K562 (cell line): ENCODE data around the gene KIAA2012. TPM values are rescaled to one million over a fixed set of nuclear protein-coding genes. Genes with fewer than 3 reads are reported as not detected.

Experiments
- ATAC-seq: fragments of 200-7000 bp; cut with Tn5 transposase; 3 replicates; pipeline ENCODE4 v1.9.1; 2020; ENCODE audit warnings: moderate library complexity
- BruUV-seq: library from RNA; stranded (reverse); fragments of 400-500 nt; replicated peaks from 2 replicates; lab custom pipeline; 2021; lab: Mats Ljungman, UMichigan
- CTCF ChIA-PET: fragments of 300-600 bp; formaldehyde crosslinking; extraction: SDS; loops from one replicate; lab custom pipeline; 2021; ENCODE audit warnings: low intra/inter-chr PET ratio; lab: Yijun Ruan, JAX
- POLR2A ChIA-PET: fragments of 300-600, 350-650 bp; sonication (Branson Sonifier 250); formaldehyde crosslinking; extraction: SDS; loops from one replicate; lab custom pipeline; 2021; ENCODE audit warnings: antibody characterized with exemption, inconsistent platforms; lab: Yijun Ruan, JAX
- DNase-seq, 4 experiments: peaks; one replicate each; pipeline versions ENCODE4 v3.0.0 to v3.0.0-alpha.2; 2011 to 2018; ENCODE audit warnings: low spot score in 3 of 4, mixed read lengths in 3 of 4; ENCODE audit errors: extremely low read depth in 1 of 4
- FAIRE-seq: peaks from 2 replicates; lab custom pipeline; 2011; peaks lifted over from hg19 to GRCh38; lab: Jason Lieb, UNC
- H2AFZ ChIP-seq: 2 replicates; pipeline ENCODE4 v1.6.0; 2011; ENCODE audit warnings: low read depth, low read length, control low read depth, inconsistent platforms
- H3K27ac ChIP-seq: fragments of 200-600 bp; 3 replicates; pipeline ENCODE4 v1.8.0; 2011; ENCODE audit warnings: low read depth, mild to moderate bottlenecking, control low read depth, inconsistent platforms, low read length, moderate library complexity, mixed read lengths; ENCODE audit errors: extremely low read depth
- H3K27me3 ChIP-seq, 2 experiments: fragments of 300-600 bp in 1 of 2; 2 replicates in 1 of 2; 3 replicates in 1 of 2; pipeline versions ENCODE4 v1.6.0 to v1.8.0; 2011; ENCODE audit warnings: inconsistent platforms in 2 of 2, low read length in 2 of 2, mild to moderate bottlenecking in 1 of 2, mixed read lengths in 1 of 2, moderate library complexity in 1 of 2; ENCODE audit not compliant: control insufficient read depth in 2 of 2, insufficient read depth in 2 of 2
- H3K36me3 ChIP-seq: fragments of 300-600 bp; 3 replicates; pipeline ENCODE4 v1.8.0; 2011; ENCODE audit warnings: mild to moderate bottlenecking, low read length, inconsistent platforms; ENCODE audit not compliant: control insufficient read depth, insufficient read depth
- H3K4me1 ChIP-seq, 2 experiments: fragments of 200-600 bp in 1 of 2; replicated peaks in 1 of 2; 2 replicates in 1 of 2; 3 replicates in 1 of 2; pipeline versions ENCODE4 v1.5.1 to v1.8.0; 2011; ENCODE audit warnings: inconsistent platforms in 2 of 2, low read length in 2 of 2, mild to moderate bottlenecking in 1 of 2, mixed read lengths in 1 of 2, moderate library complexity in 1 of 2; ENCODE audit not compliant: control insufficient read depth in 2 of 2, insufficient read depth in 2 of 2
- H3K4me2 ChIP-seq: 2 replicates; pipeline ENCODE4 v1.6.1; 2011; ENCODE audit warnings: low read length, control low read depth, inconsistent platforms, mixed read lengths; ENCODE audit not compliant: insufficient read depth
- H3K4me3 ChIP-seq: fragments of 200-600 bp; sonication (generic), shearing (Covaris generic); 2 replicates; pipeline ENCODE4 v1.5.1; 2016; ENCODE audit warnings: control low read depth, inconsistent platforms
- H3K79me2 ChIP-seq: fragments of 200-600 bp; 3 replicates; pipeline ENCODE4 v1.8.0; 2011; ENCODE audit warnings: low read length, inconsistent platforms; ENCODE audit not compliant: control insufficient read depth, insufficient read depth
- H3K9ac ChIP-seq, 2 experiments: 2 replicates each; pipeline versions ENCODE4 v1.6.0 to v1.6.1; 2011; ENCODE audit warnings: low read depth in 2 of 2, low read length in 2 of 2, control low read depth in 1 of 2, inconsistent platforms in 1 of 2, mild to moderate bottlenecking in 1 of 2, mixed read lengths in 1 of 2; ENCODE audit not compliant: insufficient read depth in 1 of 2
- H3K9me1 ChIP-seq: one replicate; pipeline ENCODE4 v1.6.0; 2011; ENCODE audit warnings: inconsistent platforms, mild to moderate bottlenecking, low read length, moderate library complexity; ENCODE audit not compliant: control insufficient read depth, insufficient read depth
- H3K9me3 ChIP-seq: replicated peaks from 2 replicates; pipeline ENCODE4 v1.5.1; 2011; ENCODE audit warnings: low read depth, low read length, inconsistent platforms; ENCODE audit not compliant: control insufficient read depth, insufficient read depth
- H4K20me1 ChIP-seq: replicated peaks from 2 replicates; pipeline ENCODE4 v1.6.1; 2011; ENCODE audit warnings: low read length, inconsistent platforms, mixed read lengths; ENCODE audit not compliant: control insufficient read depth, insufficient read depth
- CBX8 ChIP-seq: fragments of 200-600 bp; sonication (generic); IDR thresholded peaks from 2 replicates; pipeline ENCODE4 v1.6.1; 2012; ENCODE audit warnings: borderline replicate concordance, mixed run types, low read depth, mild to moderate bottlenecking, moderate library complexity, mixed read lengths, low read length, control low read depth, inconsistent platforms; ENCODE audit not compliant: poor library complexity, severe bottlenecking; ENCODE audit errors: extremely low read depth
- MAFK ChIP-seq: IDR thresholded peaks from 2 replicates; pipeline ENCODE4 v1.6.1; 2011; ENCODE audit warnings: low read length, improper control_type of control experiment
- NCOA1 ChIP-seq: fragments of 450-650 bp; IDR thresholded peaks from 2 replicates; pipeline ENCODE4 v1.6.1; 2016; ENCODE audit warnings: low read depth
- OTX1 ChIP-seq: fragments of 450-650 bp; formaldehyde crosslinking; IDR thresholded peaks from 2 replicates; pipeline ENCODE4 v1.4.0; 2022; ENCODE audit warnings: mild to moderate bottlenecking
- SLC30A9 ChIP-seq: fragments of 250-450 bp; sonication (Bioruptor Pico); IDR thresholded peaks from 2 replicates; pipeline ENCODE4 v1.8.0; 2022; ENCODE audit warnings: mild to moderate bottlenecking, moderate library complexity
- TRIM25 ChIP-seq: fragments of 450-650 bp; IDR thresholded peaks from 2 replicates; pipeline ENCODE4 v1.7.0; 2016; ENCODE audit warnings: borderline replicate concordance
- WGBS: fragments of 100-300 bp; shearing (Covaris generic); methylation state at CpG from one replicate; pipeline ENCODE4 v1.1.6; 2016; ENCODE audit warnings: low coverage, mixed read lengths; ENCODE audit not compliant: insufficient coverage; ENCODE audit errors: missing lambda C conversion rate; 5-methylcytosine and 5-hydroxymethylcytosine counted together
- in situ Hi-C: fragments of 300-500 bp; cut with MboI; formaldehyde crosslinking; loops from 4 replicates; pipeline ENCODE4 v1.15.0; 2018; ENCODE audit warnings: inconsistent platforms, mixed read lengths
- intact Hi-C: fragments of 100-400 bp; cut with micrococcal nuclease; formaldehyde crosslinking; loops from 2 replicates; pipeline ENCODE4 v1.14.2; 2022
- polyA plus RNA-seq, 8 experiments: library from polyadenylated mRNA; depleted of rRNA in 4 of 8; stranded (reverse) in 5 of 8; unstranded in 3 of 8; fragments of >200 nt; fragmentation: Nextera tagmentation in 2 of 8; fragmentation: Illumina TruSeq in 1 of 8; extraction: Ambion mirVana in 2 of 8; extraction: Trizol in 1 of 8; gene quantifications; 2 replicates each; pipeline versions ENCODE4 v1.2.1 to v1.2.3, GENCODE V29; 2011 to 2014; ENCODE audit warnings: inconsistent platforms in 1 of 8, missing spikeins in 1 of 8
- total RNA-seq, 7 experiments: library from RNA; depleted of rRNA in 6 of 7; stranded (reverse); fragments of >200 nt in 6 of 7; fragmentation: Illumina TruSeq in 2 of 7; extraction: Trizol in 2 of 7; gene quantifications; 2 replicates each; pipeline versions ENCODE4 v1.2.1 to v1.2.3, GENCODE V29; 2011 to 2021; ENCODE audit warnings: low replicate concordance in 1 of 7
- TF ChIP-seq, protein P1 (sequence below): fragments of 250-450 bp; sonication (Bioruptor Pico); IDR thresholded peaks from 2 replicates; pipeline ENCODE4 v1.4.0; 2020; ENCODE audit warnings: mild to moderate bottlenecking, moderate library complexity, borderline replicate concordance

Gene KIAA2012
- total and polyA plus RNA-seq, 9 of the 15 experiments (the other 6 are each of a cell fraction or from before 2014, with no cell fraction given) = not detected

GRCh38 chr2:202023904-202024266 lies 49.2 kb upstream of the KIAA2012 start (continued):
- TF ChIP-seq, protein P1, sequence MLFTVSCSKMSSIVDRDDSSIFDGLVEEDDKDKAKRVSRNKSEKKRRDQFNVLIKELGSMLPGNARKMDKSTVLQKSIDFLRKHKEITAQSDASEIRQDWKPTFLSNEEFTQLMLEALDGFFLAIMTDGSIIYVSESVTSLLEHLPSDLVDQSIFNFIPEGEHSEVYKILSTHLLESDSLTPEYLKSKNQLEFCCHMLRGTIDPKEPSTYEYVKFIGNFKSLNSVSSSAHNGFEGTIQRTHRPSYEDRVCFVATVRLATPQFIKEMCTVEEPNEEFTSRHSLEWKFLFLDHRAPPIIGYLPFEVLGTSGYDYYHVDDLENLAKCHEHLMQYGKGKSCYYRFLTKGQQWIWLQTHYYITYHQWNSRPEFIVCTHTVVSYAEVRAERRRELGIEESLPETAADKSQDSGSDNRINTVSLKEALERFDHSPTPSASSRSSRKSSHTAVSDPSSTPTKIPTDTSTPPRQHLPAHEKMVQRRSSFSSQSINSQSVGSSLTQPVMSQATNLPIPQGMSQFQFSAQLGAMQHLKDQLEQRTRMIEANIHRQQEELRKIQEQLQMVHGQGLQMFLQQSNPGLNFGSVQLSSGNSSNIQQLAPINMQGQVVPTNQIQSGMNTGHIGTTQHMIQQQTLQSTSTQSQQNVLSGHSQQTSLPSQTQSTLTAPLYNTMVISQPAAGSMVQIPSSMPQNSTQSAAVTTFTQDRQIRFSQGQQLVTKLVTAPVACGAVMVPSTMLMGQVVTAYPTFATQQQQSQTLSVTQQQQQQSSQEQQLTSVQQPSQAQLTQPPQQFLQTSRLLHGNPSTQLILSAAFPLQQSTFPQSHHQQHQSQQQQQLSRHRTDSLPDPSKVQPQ = no peak

GRCh38 chr2:202024871-202025270 lies 48.2 kb upstream of the KIAA2012 start:
- Histone ChIP-seq H3K79me2 (no peaks in the 10 kb centered on the region), H4K20me1 (no peaks in the 10 kb centered on the region), H3K36me3 (no peaks in the 10 kb centered on the region), H3K9me3 (no peaks in the 10 kb centered on the region), H3K27me3 (peaks cover 16 to 35% of the 10 kb centered on the region in 2 experiments), H2AFZ (no peak overlapping the region), H3K4me3 (no peak overlapping the region), H3K4me2 (no peak overlapping the region), H3K9ac (no peak overlapping the region), H3K9me1 (no peaks in the 10 kb centered on the region), H3K4me1 (no peaks in the 10 kb centered on the region), H3K27ac (no peak overlapping the region)
- BruUV-seq = no TSS peak
- POLR2A ChIA-PET = no interaction called here
- 4% methylated on average over 8 of the region's 9 CpGs for WGBS
- CTCF ChIA-PET = no interaction called here
- no peak for TF ChIP-seq NCOA1
- TF ChIP-seq SLC30A9 (CRISPR knock-in tag) = no peak
- TF ChIP-seq OTX1 (CRISPR knock-in tag) = no peak
- TF ChIP-seq MAFK = no peak
- peak; percentile 43 for TF ChIP-seq CBX8
- TF ChIP-seq TRIM25 = no peak
- intact Hi-C loops = no loop called here
- DNase-seq (no peak), FAIRE-seq (no peak), ATAC-seq (no peak)
- in situ Hi-C loops = no loop called here
